ENCODE measurements around the gene FOSL2.
A peak's percentile ranks its signal among the peaks of the same experiment; 100 is the strongest.

Gene FOSL2

GRCh38 chr2:28350196-28350595 is 42.5 kb upstream of the FOSL2 start:
- H3K27me3 ChIP-seq (ENCODE audit: control insufficient read depth, insufficient read depth, low read length): no peaks in the 10 kb centered on the region
- no peak overlapping the region for H3K9ac ChIP-seq (ENCODE audit: low read length)
- H3K9me3 ChIP-seq (ENCODE audit: control insufficient read depth, low read length): no peaks in the 10 kb centered on the region
- no peaks in the 10 kb centered on the region for H3K36me3 ChIP-seq (ENCODE audit: control insufficient read depth, insufficient read depth, low read length)
- peaks cover 9% of the 10 kb centered on the region for H3K4me1 ChIP-seq (ENCODE audit: control insufficient read depth, insufficient read depth, low read length)
- H3K4me3 ChIP-seq (ENCODE audit: low read length): no peak overlapping the region

- no peaks in the 10 kb centered on the region for H3K36me3 ChIP-seq (ENCODE audit: control insufficient read depth, insufficient read depth, low read length)
- no peaks in the 10 kb centered on the region for H3K27me3 ChIP-seq (ENCODE audit: control insufficient read depth, insufficient read depth, low read length)
- H3K9me3 ChIP-seq (ENCODE audit: control insufficient read depth, low read length): no peaks in the 10 kb centered on the region
- no peak overlapping the region for H3K4me3 ChIP-seq (ENCODE audit: low read length)
- H3K4me1 ChIP-seq (ENCODE audit: control insufficient read depth, insufficient read depth, low read length): peaks cover 15% of the 10 kb centered on the region
- no peak overlapping the region for H3K9ac ChIP-seq (ENCODE audit: low read length)
Measured at GRCh38 chr2:28350791-28351285, 41.8 kb upstream of the FOSL2 start.

- peak overlapping the region; percentile 34 for H3K9ac ChIP-seq (ENCODE audit: low read length)
Measured at GRCh38 chr2:28351621-28352020, 41.0 kb upstream of the FOSL2 start.

GRCh38 chr2:28352104-28352503 is 40.6 kb upstream of the FOSL2 start:
- peak overlapping the region; percentile 34 for H3K9ac ChIP-seq (ENCODE audit: low read length)
- no peaks in the 10 kb centered on the region for H3K9me3 ChIP-seq (ENCODE audit: control insufficient read depth, low read length)
- no peaks in the 10 kb centered on the region for H3K36me3 ChIP-seq (ENCODE audit: control insufficient read depth, insufficient read depth, low read length)
- peaks cover 28% of the 10 kb centered on the region for H3K4me1 ChIP-seq (ENCODE audit: control insufficient read depth, insufficient read depth, low read length)
- no peak overlapping the region for H3K4me3 ChIP-seq (ENCODE audit: low read length)
- H3K27me3 ChIP-seq (ENCODE audit: control insufficient read depth, insufficient read depth, low read length): no peaks in the 10 kb centered on the region

More at GRCh38 chr2:28351621-28352020, 41.0 kb upstream of the FOSL2 start:
- H3K9me3 ChIP-seq (ENCODE audit: control insufficient read depth, low read length): no peaks in the 10 kb centered on the region
- no peaks in the 10 kb centered on the region for H3K27me3 ChIP-seq (ENCODE audit: control insufficient read depth, insufficient read depth, low read length)
- H3K36me3 ChIP-seq (ENCODE audit: control insufficient read depth, insufficient read depth, low read length): no peaks in the 10 kb centered on the region
- H3K4me1 ChIP-seq (ENCODE audit: control insufficient read depth, insufficient read depth, low read length): peaks cover 23% of the 10 kb centered on the region
- no peak overlapping the region for H3K4me3 ChIP-seq (ENCODE audit: low read length)

- Histone ChIP-seq H3K27me3 (ENCODE audit: control insufficient read depth, insufficient read depth, low read length) (no peaks in the 10 kb centered on the region), H3K9me3 (ENCODE audit: control insufficient read depth, low read length) (no peaks in the 10 kb centered on the region), H3K4me1 (ENCODE audit: control insufficient read depth, insufficient read depth, low read length) (peaks cover 29% of the 10 kb centered on the region), H3K36me3 (ENCODE audit: control insufficient read depth, insufficient read depth, low read length) (no peaks in the 10 kb centered on the region), H3K9ac (ENCODE audit: low read length) (no peak overlapping the region), H3K4me3 (ENCODE audit: low read length) (no peak overlapping the region)
Measured at GRCh38 chr2:28352610-28353195, 40.0 kb upstream of the FOSL2 start.

GRCh38 chr2:28354920-28355520 is 37.6 kb upstream of the FOSL2 start:
- Histone ChIP-seq H3K9ac (ENCODE audit: low read length) (peak overlapping the region; percentile 36), H3K9me3 (ENCODE audit: control insufficient read depth, low read length) (no peaks in the 10 kb centered on the region), H3K4me1 (ENCODE audit: control insufficient read depth, insufficient read depth, low read length) (peaks cover 39% of the 10 kb centered on the region), H3K27me3 (ENCODE audit: control insufficient read depth, insufficient read depth, low read length) (no peaks in the 10 kb centered on the region), H3K36me3 (ENCODE audit: control insufficient read depth, insufficient read depth, low read length) (no peaks in the 10 kb centered on the region), H3K4me3 (ENCODE audit: low read length) (peak overlapping the region; percentile 9)

GRCh38 chr2:28355521-28356094 is 37.0 kb upstream of the FOSL2 start:
- Histone ChIP-seq H3K36me3 (ENCODE audit: control insufficient read depth, insufficient read depth, low read length) (no peaks in the 10 kb centered on the region), H3K9ac (ENCODE audit: low read length) (peak overlapping the region; percentile 36), H3K27me3 (ENCODE audit: control insufficient read depth, insufficient read depth, low read length) (no peaks in the 10 kb centered on the region), H3K4me3 (ENCODE audit: low read length) (peak overlapping the region; percentile 9), H3K4me1 (ENCODE audit: control insufficient read depth, insufficient read depth, low read length) (peaks cover 45% of the 10 kb centered on the region), H3K9me3 (ENCODE audit: control insufficient read depth, low read length) (no peaks in the 10 kb centered on the region)

- H3K9ac ChIP-seq (ENCODE audit: low read length): peak overlapping the region; percentile 36
- no peaks in the 10 kb centered on the region for H3K27me3 ChIP-seq (ENCODE audit: control insufficient read depth, insufficient read depth, low read length)
- H3K9me3 ChIP-seq (ENCODE audit: control insufficient read depth, low read length): no peaks in the 10 kb centered on the region
- H3K36me3 ChIP-seq (ENCODE audit: control insufficient read depth, insufficient read depth, low read length): no peaks in the 10 kb centered on the region
- peaks cover 52% of the 10 kb centered on the region for H3K4me1 ChIP-seq (ENCODE audit: control insufficient read depth, insufficient read depth, low read length)
- no peak overlapping the region for H3K4me3 ChIP-seq (ENCODE audit: low read length)
Measured at GRCh38 chr2:28356095-28356911, 36.4 kb upstream of the FOSL2 start.

GRCh38 chr2:28357055-28357454 is 35.6 kb upstream of the FOSL2 start:
- Histone ChIP-seq H3K36me3 (ENCODE audit: control insufficient read depth, insufficient read depth, low read length) (no peaks in the 10 kb centered on the region), H3K4me3 (ENCODE audit: low read length) (no peak overlapping the region), H3K9me3 (ENCODE audit: control insufficient read depth, low read length) (no peaks in the 10 kb centered on the region), H3K27me3 (ENCODE audit: control insufficient read depth, insufficient read depth, low read length) (no peaks in the 10 kb centered on the region), H3K4me1 (ENCODE audit: control insufficient read depth, insufficient read depth, low read length) (peaks cover 54% of the 10 kb centered on the region), H3K9ac (ENCODE audit: low read length) (peak overlapping the region; percentile 36)

- no peaks in the 10 kb centered on the region for H3K36me3 ChIP-seq (ENCODE audit: control insufficient read depth, insufficient read depth, low read length)
- H3K4me3 ChIP-seq (ENCODE audit: low read length): no peak overlapping the region
- no peaks in the 10 kb centered on the region for H3K9me3 ChIP-seq (ENCODE audit: control insufficient read depth, low read length)
- H3K4me1 ChIP-seq (ENCODE audit: control insufficient read depth, insufficient read depth, low read length): peaks cover 59% of the 10 kb centered on the region
- no peak overlapping the region for H3K9ac ChIP-seq (ENCODE audit: low read length)
- no peaks in the 10 kb centered on the region for H3K27me3 ChIP-seq (ENCODE audit: control insufficient read depth, insufficient read depth, low read length)
Measured at GRCh38 chr2:28357948-28358667, 34.5 kb upstream of the FOSL2 start.

GRCh38 chr2:28358668-28359201 is 33.9 kb upstream of the FOSL2 start:
- H3K9ac ChIP-seq (ENCODE audit: low read length): peak overlapping the region; percentile 61

More at GRCh38 chr2:28358668-28359201, 33.9 kb upstream of the FOSL2 start:
- Histone ChIP-seq H3K36me3 (ENCODE audit: control insufficient read depth, insufficient read depth, low read length) (no peaks in the 10 kb centered on the region), H3K4me3 (ENCODE audit: low read length) (no peak overlapping the region), H3K27me3 (ENCODE audit: control insufficient read depth, insufficient read depth, low read length) (no peaks in the 10 kb centered on the region), H3K9me3 (ENCODE audit: control insufficient read depth, low read length) (no peaks in the 10 kb centered on the region), H3K4me1 (ENCODE audit: control insufficient read depth, insufficient read depth, low read length) (peaks cover 65% of the 10 kb centered on the region)
